HT-29 (cell line): ENCODE measurements around the gene PDK1. TPM values are rescaled to one million over a fixed set of nuclear protein-coding genes. Genes with fewer than 3 reads are reported as not detected.
"Not testable (repeated sequence)": the region's sequence is repeated elsewhere in the genome, so short reads cannot be mapped to it uniquely, and the experiment has no call there.

ENCODE experiments used
- DNase-seq: peaks from one replicate; pipeline ENCODE4 v3.0.0-alpha.2; 2015; ENCODE audit warnings: low spot score
- total RNA-seq: library from RNA; depleted of rRNA; stranded (reverse); fragments of >200 nt; shearing (Covaris generic); gene quantifications from 2 replicates; pipeline ENCODE4 v1.2.3, GENCODE V29; 2014

PDK1 gene
- total RNA-seq, 1 experiment from 2014 or later = 20.7 TPM

GRCh38 chr2:172552547-172553291, 3.2 kb upstream of the PDK1 start:
- DNase-seq = no peak

DNA sequence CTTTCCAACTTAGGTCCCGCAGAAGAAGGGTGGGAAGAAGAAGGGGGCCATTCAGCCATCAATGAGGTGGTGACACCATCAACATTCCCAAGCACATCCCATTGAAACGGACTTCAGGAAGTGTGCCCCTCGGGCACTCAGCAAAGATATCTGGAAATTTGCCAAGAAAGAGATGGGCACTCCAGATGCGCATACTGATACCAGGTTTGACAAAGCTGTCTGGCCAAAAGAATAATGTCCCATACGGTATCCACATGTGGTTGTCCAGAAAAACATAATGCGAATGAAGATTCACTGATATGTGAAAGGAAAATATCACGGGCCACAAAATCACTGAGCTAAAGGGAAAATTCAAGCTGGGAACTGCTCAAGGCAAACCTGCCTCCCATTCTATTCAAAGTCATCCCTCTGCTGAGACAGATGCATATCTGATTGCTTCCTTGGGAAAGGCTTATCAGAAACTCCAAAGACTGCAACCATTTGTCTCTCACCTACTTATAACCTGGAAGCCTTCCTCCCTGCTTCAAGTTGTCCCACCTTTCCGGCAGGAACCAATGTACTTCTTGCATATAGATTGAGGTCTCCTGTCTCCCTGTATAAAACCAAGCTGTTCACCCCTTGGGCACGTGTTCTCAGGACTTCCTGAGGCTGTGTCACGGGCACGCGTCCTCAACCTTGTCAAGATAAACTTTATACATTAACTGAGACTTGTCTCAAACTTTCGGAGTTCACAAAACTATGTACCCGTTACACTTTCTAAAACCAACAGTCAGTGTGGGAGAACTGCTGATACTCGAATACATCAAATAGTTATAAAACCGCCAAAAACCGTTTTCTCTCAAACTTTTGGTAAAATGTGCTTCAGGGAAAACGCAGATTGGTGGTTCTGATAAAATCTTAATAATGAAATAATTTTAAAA, 1.3 kb upstream of the PDK1 start:
- DNase-seq = peak; percentile 22

- DNase-seq = no peak
Measured at GRCh38 chr2:172555272-172555521, 693 bp upstream of the PDK1 start.

DNA sequence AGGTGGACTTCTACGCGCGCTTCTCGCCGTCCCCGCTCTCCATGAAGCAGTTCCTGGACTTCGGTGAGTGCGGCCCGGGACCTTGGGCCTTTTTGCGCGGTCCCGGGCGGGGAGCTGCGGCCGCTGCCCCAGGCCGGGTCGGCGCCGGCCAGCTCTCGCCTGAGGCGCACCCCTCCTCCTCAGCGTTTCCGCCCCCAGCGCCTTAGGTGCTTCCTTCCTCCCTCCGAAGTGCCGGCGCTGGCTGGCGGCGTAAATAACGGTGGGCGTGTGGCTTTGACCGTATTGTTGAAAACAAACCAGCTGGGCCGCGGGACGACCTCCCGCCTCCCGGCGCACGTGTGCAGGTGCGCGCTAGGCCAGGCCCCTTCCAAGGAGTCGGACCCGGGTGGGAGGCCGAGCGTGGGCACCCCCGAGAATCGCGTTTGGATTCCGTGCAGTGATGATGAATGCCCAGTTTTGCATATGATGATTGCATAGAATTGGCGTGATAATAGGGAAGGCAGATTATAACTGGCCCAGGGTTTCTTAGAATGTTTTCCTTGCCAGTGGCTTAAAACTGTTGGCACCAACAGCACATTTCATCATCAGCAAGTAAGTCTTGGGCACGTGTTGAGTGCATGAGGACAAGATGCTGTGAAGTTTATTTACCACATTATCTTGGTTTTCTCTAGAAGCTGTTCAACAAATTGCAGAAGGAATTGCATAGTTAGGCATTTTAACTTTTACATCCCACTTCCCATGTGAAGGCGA, 569 bp downstream of the PDK1 start:
- DNase-seq = peak; percentile 37

DNA sequence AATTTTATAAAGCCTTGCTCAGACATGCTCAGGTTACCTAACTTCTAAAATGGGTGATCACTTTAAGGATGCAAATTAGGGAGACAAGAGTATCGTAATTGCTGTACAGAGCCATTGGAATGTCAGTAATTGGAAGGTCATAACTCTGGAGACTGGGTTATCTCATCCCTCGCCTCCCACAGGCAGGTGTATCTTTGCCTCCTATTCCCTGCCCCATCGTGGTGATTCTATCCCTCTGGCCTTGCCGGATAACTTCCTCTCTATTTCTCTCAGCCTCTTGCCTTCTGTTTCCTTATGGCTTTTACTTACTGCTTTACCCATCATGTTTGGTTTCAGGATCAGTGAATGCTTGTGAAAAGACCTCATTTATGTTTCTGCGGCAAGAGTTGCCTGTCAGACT, 2.5 kb downstream of the PDK1 start:
- DNase-seq = no peak

GRCh38 chr2:172560721-172561120, 4.8 kb downstream of the PDK1 start:
- DNase-seq = no peak

GRCh38 chr2:172561270-172561669, 5.4 kb downstream of the PDK1 start:
- DNase-seq = no peak

- DNase-seq = no peak
Measured at GRCh38 chr2:172562298-172562697, 6.4 kb downstream of the PDK1 start.

DNA sequence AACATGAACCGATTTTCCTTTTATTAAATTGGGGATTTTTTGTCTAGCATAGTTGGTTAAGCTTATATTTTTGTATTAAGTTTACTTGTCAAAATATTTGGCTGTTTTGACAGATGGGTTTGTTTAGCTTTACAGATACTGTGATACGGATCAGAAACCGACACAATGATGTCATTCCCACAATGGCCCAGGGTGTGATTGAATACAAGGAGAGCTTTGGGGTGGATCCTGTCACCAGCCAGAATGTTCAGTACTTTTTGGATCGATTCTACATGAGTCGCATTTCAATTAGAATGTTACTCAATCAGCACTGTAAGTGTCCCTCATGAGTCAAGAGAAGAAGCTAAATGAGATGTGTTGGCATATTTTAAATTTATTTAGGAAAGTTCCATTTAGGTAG, 8.5 kb downstream of the PDK1 start:
- DNase-seq = no peak

DNA sequence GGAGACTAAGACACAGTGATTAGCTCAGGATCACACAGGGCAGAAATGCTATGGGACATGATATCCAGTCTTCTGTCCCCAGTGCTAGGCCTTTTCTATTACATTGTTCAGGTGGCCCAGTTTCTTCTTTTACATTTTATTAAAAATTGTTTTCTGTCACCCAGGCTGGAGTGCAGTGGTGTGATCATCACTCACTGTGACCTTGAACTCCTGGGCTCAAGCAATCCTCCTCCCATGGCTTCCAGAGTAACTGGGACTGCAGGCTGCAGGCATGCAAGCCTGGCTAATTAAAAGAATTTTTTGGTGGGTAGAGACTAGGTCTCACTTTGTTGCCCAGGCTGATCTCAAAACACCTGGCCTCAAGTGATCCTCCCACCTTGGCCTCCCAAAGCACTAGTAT, 15.4 kb downstream of the PDK1 start:
- DNase-seq = no peak

DNA sequence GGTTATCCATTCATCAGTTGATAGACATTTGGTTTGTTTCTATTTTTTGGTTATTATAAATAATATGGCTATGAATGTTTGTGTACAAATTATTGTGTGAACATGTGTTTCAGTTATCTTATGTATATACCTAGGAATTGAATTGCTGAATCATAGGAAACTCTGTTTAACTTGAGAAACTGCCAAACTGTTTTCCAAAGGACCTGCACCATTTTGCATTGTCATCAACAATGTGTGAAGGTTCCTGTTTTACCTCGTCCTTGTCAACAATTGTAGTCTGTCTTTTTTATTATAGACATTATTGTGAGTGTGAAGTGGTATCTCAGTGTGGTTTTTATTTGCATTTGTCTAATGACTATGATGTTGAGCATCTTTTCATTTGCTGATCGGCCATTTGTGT, 17.1 kb downstream of the PDK1 start:
- no peak for DNase-seq

- no peak for DNase-seq
Measured at GRCh38 chr2:172574965-172575364, 19.1 kb downstream of the PDK1 start.

DNA sequence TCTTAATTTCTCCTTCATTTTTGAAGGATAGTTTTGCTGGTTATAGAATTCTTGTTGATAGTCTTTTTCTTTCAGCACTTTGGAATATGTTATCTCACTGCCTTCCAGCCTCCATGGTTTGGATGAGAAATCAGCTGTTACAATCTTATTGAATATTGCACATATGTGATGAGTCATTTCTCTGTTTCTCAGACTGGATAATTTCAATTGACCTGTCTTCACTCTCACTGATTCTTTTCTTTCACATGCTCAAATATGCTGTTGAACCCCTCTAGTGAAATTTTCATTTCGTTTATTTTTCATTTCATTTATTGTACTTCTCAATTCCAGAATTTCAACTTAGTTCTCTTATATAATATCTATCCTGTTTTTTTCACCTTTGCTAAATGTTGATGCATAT, 22.2 kb downstream of the PDK1 start:
- DNase-seq = no peak

GRCh38 chr2:172578860-172579512, 23.1 kb downstream of the PDK1 start:
- DNase-seq = no peak

- DNase-seq = no peak
Measured at GRCh38 chr2:172580544-172580943, 24.7 kb downstream of the PDK1 start.

- no peak for DNase-seq
Measured at GRCh38 chr2:172582656-172583055, 26.8 kb downstream of the PDK1 start.

DNA sequence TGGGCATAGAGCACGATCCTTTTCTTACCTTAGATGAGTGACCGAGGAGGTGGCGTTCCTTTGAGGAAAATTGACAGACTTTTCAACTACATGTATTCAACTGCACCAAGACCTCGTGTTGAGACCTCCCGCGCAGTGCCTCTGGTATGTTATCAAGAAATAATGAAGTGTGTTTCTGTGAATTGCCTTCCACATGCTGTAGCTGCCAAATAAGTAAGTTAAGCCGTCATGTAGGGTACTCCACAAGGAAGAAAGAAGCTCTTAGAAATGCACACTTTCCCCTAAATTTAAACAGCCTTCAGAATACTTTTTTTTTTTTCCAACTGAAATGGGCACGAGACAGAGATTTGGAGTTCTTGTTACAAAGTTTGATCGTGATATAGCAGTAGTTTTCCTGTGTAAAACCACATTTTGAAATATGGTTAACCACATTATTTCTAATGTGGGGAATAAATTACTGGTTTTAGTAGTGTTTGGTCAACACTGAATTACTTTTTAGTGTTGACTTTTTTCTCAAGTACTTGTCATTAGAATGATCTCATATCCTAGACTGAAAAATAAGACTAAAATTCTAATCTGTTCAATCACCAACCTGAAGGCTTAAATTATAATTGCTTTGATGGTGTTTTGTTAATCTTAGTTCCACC, 30.5 kb downstream of the PDK1 start:
- no peak for DNase-seq

DNA sequence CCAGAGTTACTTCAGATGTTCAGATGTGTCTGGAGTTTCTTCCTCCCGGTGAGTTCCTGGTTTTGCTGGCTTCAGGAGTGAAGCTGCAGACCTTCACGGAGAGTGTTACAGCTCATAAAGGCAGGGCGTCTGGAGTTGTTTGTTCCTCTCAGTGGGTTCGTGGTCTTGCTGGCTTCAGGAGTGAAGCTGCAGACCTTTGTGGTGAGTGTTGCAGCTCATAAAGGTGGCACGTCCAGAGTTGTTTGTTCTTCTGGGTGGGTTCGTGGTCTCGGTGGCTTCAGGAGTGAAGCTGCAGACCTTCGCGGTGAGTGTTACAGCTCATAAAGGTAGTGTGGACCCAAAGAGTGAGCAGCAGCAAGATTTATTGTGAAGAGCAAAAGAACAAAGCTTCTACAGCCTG, 31.3 kb downstream of the PDK1 start:
- DNase-seq = not testable (repeated sequence)

- peak; percentile 22 for DNase-seq
Measured at GRCh38 chr2:172588931-172589330, 33.0 kb downstream of the PDK1 start.

GRCh38 chr2:172591386-172591785, 35.5 kb downstream of the PDK1 start:
- not testable (repeated sequence) for DNase-seq

DNA sequence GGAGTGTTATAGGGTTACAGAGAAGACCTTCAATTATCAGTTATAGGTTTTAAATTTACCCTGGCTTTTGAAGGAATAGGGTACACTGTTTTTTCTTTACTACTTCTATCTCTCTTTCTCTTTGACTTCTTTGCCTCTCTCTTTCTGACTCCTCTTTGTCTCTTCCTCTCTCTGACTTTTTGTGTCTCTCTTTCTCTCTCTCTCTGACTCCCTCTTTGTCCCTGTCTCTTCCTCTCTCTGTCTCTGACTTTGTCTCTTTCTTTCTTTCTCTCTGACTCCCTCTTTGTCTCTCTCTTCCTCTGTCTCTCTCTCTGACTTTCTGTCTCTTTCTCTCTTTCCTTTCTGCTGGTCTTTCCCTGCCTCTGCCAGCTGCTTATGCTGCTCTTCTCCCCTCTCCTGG, 36.3 kb downstream of the PDK1 start:
- not testable (repeated sequence) for DNase-seq
